Activated CD8-positive, alpha-beta memory T cell treated with anti-CD3 and anti-CD28 coated beads for 36 hours (primary cell): Measurements from ENCODE around the gene VSNL1. TPM values are rescaled to one million over a fixed set of nuclear protein-coding genes. Genes with fewer than 3 reads are reported as not detected.

Experiments
- CTCF ChIA-PET: fragments of 350-600 bp; sonication (Branson Sonifier 250); formaldehyde crosslinking; loops from one replicate; lab custom pipeline; 2021; ENCODE audit warnings: antibody characterized with exemption; lab: Charles Lee
- POLR2A ChIA-PET: fragments of 350-600 bp; sonication (Branson Sonifier 250); formaldehyde crosslinking; loops from one replicate; lab custom pipeline; 2021; ENCODE audit warnings: antibody characterized with exemption; lab: Charles Lee
- total RNA-seq, 2 experiments: library from RNA; stranded (reverse); gene quantifications; one replicate each; pipeline ENCODE4 v1.2.3, GENCODE V29; 2021

The VSNL1 gene
- total RNA-seq, result not detected

- ChIA-PET POLR2A (no interaction called here), CTCF (no interaction called here)
Measured at GRCh38 chr2:17540093-17540812, at the start of gene VSNL1. Gene VSNL1 (plus strand): TSS chr2:17540696. CDS start chr2:17592075, 51,379 bp downstream.

- ChIA-PET CTCF (no interaction called here), POLR2A (no interaction called here)
Measured at GRCh38 chr2:17495590-17495989, 44.9 kb upstream of the VSNL1 start.

- CTCF ChIA-PET, result no interaction called here
- POLR2A ChIA-PET, result no interaction called here
Measured at GRCh38 chr2:17497718-17498117, 42.8 kb upstream of the VSNL1 start.

- POLR2A ChIA-PET, result no interaction called here
- CTCF ChIA-PET, result no interaction called here
Measured at GRCh38 chr2:17506736-17507616, 33.5 kb upstream of the VSNL1 start.

- ChIA-PET POLR2A (no interaction called here), CTCF (no interaction called here)
Measured at GRCh38 chr2:17515652-17516051, 24.8 kb upstream of the VSNL1 start.

GRCh38 chr2:17517481-17518211 is 22.9 kb upstream of the VSNL1 start:
- CTCF ChIA-PET, result no interaction called here
- POLR2A ChIA-PET, result no interaction called here

- POLR2A ChIA-PET, result no interaction called here
- CTCF ChIA-PET, result no interaction called here
Measured at GRCh38 chr2:17518212-17519154, 22.0 kb upstream of the VSNL1 start, which contains the start of gene RAD51AP2. Gene RAD51AP2 (minus strand): TSS chr2:17518440. CDS start chr2:17518415, 25 bp downstream.

GRCh38 chr2:17519486-17519885 is 21.0 kb upstream of the VSNL1 start:
- ChIA-PET POLR2A (no interaction called here), CTCF (no interaction called here)

- POLR2A ChIA-PET, result no interaction called here
- CTCF ChIA-PET, result no interaction called here
Measured at GRCh38 chr2:17520761-17521160, 19.7 kb upstream of the VSNL1 start.

- POLR2A ChIA-PET, result no interaction called here
- CTCF ChIA-PET, result no interaction called here
Measured at GRCh38 chr2:17521621-17522020, 18.9 kb upstream of the VSNL1 start.

GRCh38 chr2:17522303-17522702 is 18.2 kb upstream of the VSNL1 start:
- POLR2A ChIA-PET, result no interaction called here
- CTCF ChIA-PET, result no interaction called here

GRCh38 chr2:17529771-17530170 is 10.7 kb upstream of the VSNL1 start:
- POLR2A ChIA-PET, result no interaction called here
- CTCF ChIA-PET, result no interaction called here

GRCh38 chr2:17533546-17533945 is 7.0 kb upstream of the VSNL1 start:
- ChIA-PET POLR2A (no interaction called here), CTCF (no interaction called here)

GRCh38 chr2:17536416-17536815 is 4.1 kb upstream of the VSNL1 start:
- ChIA-PET CTCF (no interaction called here), POLR2A (no interaction called here)

GRCh38 chr2:17538022-17538843 is 2.3 kb upstream of the VSNL1 start:
- CTCF ChIA-PET, result no interaction called here
- POLR2A ChIA-PET, result no interaction called here

GRCh38 chr2:17538844-17539554 is 1.5 kb upstream of the VSNL1 start:
- POLR2A ChIA-PET, result no interaction called here

GRCh38 chr2:17539611-17540092 is 844 bp upstream of the VSNL1 start:
- CTCF ChIA-PET, result no interaction called here
- POLR2A ChIA-PET, result no interaction called here

More at GRCh38 chr2:17538844-17539554, 1.5 kb upstream of the VSNL1 start:
- CTCF ChIA-PET, result no interaction called here
